Measurements from ENCODE around the gene DNAJC2.
A peak's percentile ranks its signal among the peaks of the same experiment; 100 is the strongest.
"Not testable (repeated sequence)": the region's sequence is repeated elsewhere in the genome, so short reads cannot be mapped to it uniquely, and the experiment has no call there.

The DNAJC2 gene

GRCh38 chr7:103317009-103317408 lies 27.6 kb downstream of the DNAJC2 start:
- Histone ChIP-seq H3K4me3 (ENCODE audit: low read length) (no peak overlapping the region), H3K4me1 (ENCODE audit: control insufficient read depth, insufficient read depth, low read length) (no peaks in the 10 kb centered on the region), H3K9ac (ENCODE audit: low read length) (no peak overlapping the region), H3K36me3 (ENCODE audit: control insufficient read depth, insufficient read depth, low read length) (peaks cover 42% of the 10 kb centered on the region), H3K27ac (ENCODE audit: low read depth, low read length) (no peak overlapping the region), H3K27me3 (ENCODE audit: control insufficient read depth, insufficient read depth, low read length) (no peaks in the 10 kb centered on the region)

GRCh38 chr7:103316380-103316941 lies 28.1 kb downstream of the DNAJC2 start:
- Histone ChIP-seq H3K27me3 (ENCODE audit: control insufficient read depth, insufficient read depth, low read length) (no peaks in the 10 kb centered on the region), H3K27ac (ENCODE audit: low read depth, low read length) (no peak overlapping the region), H3K4me1 (ENCODE audit: control insufficient read depth, insufficient read depth, low read length) (no peaks in the 10 kb centered on the region), H3K36me3 (ENCODE audit: control insufficient read depth, insufficient read depth, low read length) (peaks cover 43% of the 10 kb centered on the region), H3K9ac (ENCODE audit: low read length) (no peak overlapping the region), H3K4me3 (ENCODE audit: low read length) (no peak overlapping the region)

- H3K36me3 ChIP-seq (ENCODE audit: control insufficient read depth, insufficient read depth, low read length) = peaks cover 48% of the 10 kb centered on the region
- no peak overlapping the region for H3K27ac ChIP-seq (ENCODE audit: low read depth, low read length)
- no peaks in the 10 kb centered on the region for H3K27me3 ChIP-seq (ENCODE audit: control insufficient read depth, insufficient read depth, low read length)
- H3K9ac ChIP-seq (ENCODE audit: low read length) = no peak overlapping the region
- no peak overlapping the region for H3K4me3 ChIP-seq (ENCODE audit: low read length)
- no peaks in the 10 kb centered on the region for H3K4me1 ChIP-seq (ENCODE audit: control insufficient read depth, insufficient read depth, low read length)
Observed at GRCh38 chr7:103314852-103315251, 29.7 kb downstream of the DNAJC2 start.

- H3K27ac ChIP-seq (ENCODE audit: low read depth, low read length) = no peak overlapping the region
- H3K4me1 ChIP-seq (ENCODE audit: control insufficient read depth, insufficient read depth, low read length) = no peaks in the 10 kb centered on the region
- H3K36me3 ChIP-seq (ENCODE audit: control insufficient read depth, insufficient read depth, low read length) = peaks cover 12% of the 10 kb centered on the region
- H3K9ac ChIP-seq (ENCODE audit: low read length) = no peak overlapping the region
- no peak overlapping the region for H3K4me3 ChIP-seq (ENCODE audit: low read length)
- H3K27me3 ChIP-seq (ENCODE audit: control insufficient read depth, insufficient read depth, low read length) = no peaks in the 10 kb centered on the region
Observed at GRCh38 chr7:103307503-103308231, 36.9 kb downstream of the DNAJC2 start.

GRCh38 chr7:103301441-103301840 lies 43.1 kb downstream of the DNAJC2 start:
- no peaks in the 10 kb centered on the region for H3K27me3 ChIP-seq (ENCODE audit: control insufficient read depth, insufficient read depth, low read length)
- peaks cover 11% of the 10 kb centered on the region for H3K4me1 ChIP-seq (ENCODE audit: control insufficient read depth, insufficient read depth, low read length)
- H3K27ac ChIP-seq (ENCODE audit: low read depth, low read length) = no peak overlapping the region
- no peak overlapping the region for H3K9ac ChIP-seq (ENCODE audit: low read length)
- H3K4me3 ChIP-seq (ENCODE audit: low read length) = no peak overlapping the region
- H3K36me3 ChIP-seq (ENCODE audit: control insufficient read depth, insufficient read depth, low read length) = peaks cover 14% of the 10 kb centered on the region

GRCh38 chr7:103299660-103300059 lies 44.9 kb downstream of the DNAJC2 start:
- H3K4me3 ChIP-seq (ENCODE audit: low read length) = no peak overlapping the region
- peaks cover 11% of the 10 kb centered on the region for H3K4me1 ChIP-seq (ENCODE audit: control insufficient read depth, insufficient read depth, low read length)
- peaks cover 11% of the 10 kb centered on the region for H3K36me3 ChIP-seq (ENCODE audit: control insufficient read depth, insufficient read depth, low read length)
- H3K9ac ChIP-seq (ENCODE audit: low read length) = no peak overlapping the region
- H3K27me3 ChIP-seq (ENCODE audit: control insufficient read depth, insufficient read depth, low read length) = no peaks in the 10 kb centered on the region
- no peak overlapping the region for H3K27ac ChIP-seq (ENCODE audit: low read depth, low read length)

GRCh38 chr7:103297837-103298179 lies 46.8 kb downstream of the DNAJC2 start:
- H3K27me3 ChIP-seq (ENCODE audit: control insufficient read depth, insufficient read depth, low read length) = no peaks in the 10 kb centered on the region
- H3K4me1 ChIP-seq (ENCODE audit: control insufficient read depth, insufficient read depth, low read length) = peaks cover 11% of the 10 kb centered on the region
- H3K36me3 ChIP-seq (ENCODE audit: control insufficient read depth, insufficient read depth, low read length) = peaks cover 11% of the 10 kb centered on the region
- H3K4me3 ChIP-seq (ENCODE audit: low read length) = peak overlapping the region; percentile 89
- peak overlapping the region; percentile 75 for H3K27ac ChIP-seq (ENCODE audit: low read depth, low read length)
- peak overlapping the region; percentile 60 for H3K9ac ChIP-seq (ENCODE audit: low read length)

- H3K27me3 ChIP-seq (ENCODE audit: control insufficient read depth, insufficient read depth, low read length) = no peaks in the 10 kb centered on the region
- peak within 1 kb of the TSS; percentile 60 for H3K9ac ChIP-seq (ENCODE audit: low read length)
- H3K4me1 ChIP-seq (ENCODE audit: control insufficient read depth, insufficient read depth, low read length) = peaks cover 11% of the 10 kb centered on the region
- H3K4me3 ChIP-seq (ENCODE audit: low read length) = peak within 1 kb of the TSS; percentile 89
- peak within 1 kb of the TSS; percentile 75 for H3K27ac ChIP-seq (ENCODE audit: low read depth, low read length)
- peaks cover 11% of the 10 kb centered on the region for H3K36me3 ChIP-seq (ENCODE audit: control insufficient read depth, insufficient read depth, low read length)
Observed at GRCh38 chr7:103296901-103297836, 47.4 kb downstream of the DNAJC2 start, which contains the start of gene PMPCB. Gene PMPCB (plus strand): TSS chr7:103297435. CDS start chr7:103297460, 25 bp downstream.

GRCh38 chr7:103293526-103293925 lies 51.0 kb downstream of the DNAJC2 start:
- no peak overlapping the region for H3K27ac ChIP-seq (ENCODE audit: low read depth, low read length)
- H3K27me3 ChIP-seq (ENCODE audit: control insufficient read depth, insufficient read depth, low read length) = no peaks in the 10 kb centered on the region
- peaks cover 9% of the 10 kb centered on the region for H3K4me1 ChIP-seq (ENCODE audit: control insufficient read depth, insufficient read depth, low read length)
- no peak overlapping the region for H3K9ac ChIP-seq (ENCODE audit: low read length)
- H3K4me3 ChIP-seq (ENCODE audit: low read length) = no peak overlapping the region
- H3K36me3 ChIP-seq (ENCODE audit: control insufficient read depth, insufficient read depth, low read length) = no peaks in the 10 kb centered on the region

GRCh38 chr7:103292122-103292521 lies 52.4 kb downstream of the DNAJC2 start:
- H3K27me3 ChIP-seq (ENCODE audit: control insufficient read depth, insufficient read depth, low read length) = no peaks in the 10 kb centered on the region
- no peak overlapping the region for H3K27ac ChIP-seq (ENCODE audit: low read depth, low read length)
- H3K4me1 ChIP-seq (ENCODE audit: control insufficient read depth, insufficient read depth, low read length) = no peaks in the 10 kb centered on the region
- H3K9ac ChIP-seq (ENCODE audit: low read length) = no peak overlapping the region
- H3K36me3 ChIP-seq (ENCODE audit: control insufficient read depth, insufficient read depth, low read length) = no peaks in the 10 kb centered on the region
- H3K4me3 ChIP-seq (ENCODE audit: low read length) = no peak overlapping the region

- H3K36me3 ChIP-seq (ENCODE audit: control insufficient read depth, insufficient read depth, low read length); H3K4me1 ChIP-seq (ENCODE audit: control insufficient read depth, insufficient read depth, low read length); H3K4me3 ChIP-seq (ENCODE audit: low read length); H3K27ac ChIP-seq (ENCODE audit: low read depth, low read length); H3K27me3 ChIP-seq (ENCODE audit: control insufficient read depth, insufficient read depth, low read length); H3K9ac ChIP-seq (ENCODE audit: low read length): not testable (repeated sequence)
Observed at GRCh38 chr7:103282802-103283427, 61.7 kb downstream of the DNAJC2 start.

- not testable (repeated sequence) for H3K36me3 ChIP-seq (ENCODE audit: control insufficient read depth, insufficient read depth, low read length); H3K27me3 ChIP-seq (ENCODE audit: control insufficient read depth, insufficient read depth, low read length); H3K4me1 ChIP-seq (ENCODE audit: control insufficient read depth, insufficient read depth, low read length); H3K9ac ChIP-seq (ENCODE audit: low read length); H3K27ac ChIP-seq (ENCODE audit: low read depth, low read length)
- peak overlapping the region; percentile 73 for H3K4me3 ChIP-seq (ENCODE audit: low read length)
Observed at GRCh38 chr7:103280803-103281155, 63.8 kb downstream of the DNAJC2 start.

Data from rectal smooth muscle tissue (tissue), 1 donor.